CD4-positive, alpha-beta memory T cell (primary cell): Measurements from ENCODE around the gene CD47. TPM values are rescaled to one million over a fixed set of nuclear protein-coding genes. Genes with fewer than 3 reads are reported as not detected.

ENCODE experiments used
- CTCF ChIA-PET: fragments of 350-600 bp; sonication (Branson Sonifier 250); formaldehyde crosslinking; loops from one replicate; lab custom pipeline; 2021; ENCODE audit warnings: inconsistent platforms; ENCODE audit not compliant: partially characterized antibody; lab: Charles Lee
- POLR2A ChIA-PET: fragments of 350-600 bp; sonication (Branson Sonifier 250); formaldehyde crosslinking; loops from one replicate; lab custom pipeline; 2021; ENCODE audit not compliant: partially characterized antibody; lab: Charles Lee
- DNase-seq, 5 donors: peaks; one replicate each; pipeline versions ENCODE4 v3.0.0 to v3.0.0-alpha.2; 2020 to 2022; ENCODE audit warnings: mixed read lengths in 1 of 5
- H3K27ac ChIP-seq: one replicate; pipeline ENCODE4 v1.7.0; 2013; ENCODE audit warnings: low read depth, low read length
- H3K27me3 ChIP-seq: 2 replicates; pipeline ENCODE4 v1.7.0; 2013; ENCODE audit warnings: mild to moderate bottlenecking, low read length, moderate library complexity; ENCODE audit not compliant: insufficient read depth
- H3K36me3 ChIP-seq: 2 replicates; pipeline ENCODE4 v1.7.0; 2013; ENCODE audit warnings: mild to moderate bottlenecking, low read length, moderate library complexity; ENCODE audit not compliant: insufficient read depth
- H3K4me1 ChIP-seq: 2 replicates; pipeline ENCODE4 v1.7.0; 2013; ENCODE audit warnings: mild to moderate bottlenecking, low read length, moderate library complexity; ENCODE audit not compliant: insufficient read depth
- H3K4me3 ChIP-seq, 2 donors: one replicate each; pipeline ENCODE4 v1.7.0; 2013; ENCODE audit warnings: low read length in 2 of 2, mild to moderate bottlenecking in 1 of 2
- H3K9me3 ChIP-seq, 2 donors: one replicate each; pipeline ENCODE4 v1.7.0; 2013; ENCODE audit warnings: low read length in 2 of 2, control low read depth in 1 of 2; ENCODE audit not compliant: control insufficient read depth in 1 of 2
- H3K27ac Mint-ChIP-seq, 7 donors: one replicate each; pipeline ENCODE4 v1.8.0; 2020 to 2021; ENCODE audit warnings: mixed read lengths in 7 of 7, mild to moderate bottlenecking in 6 of 7, inconsistent platforms in 3 of 7, moderate library complexity in 3 of 7
- H3K27me3 Mint-ChIP-seq, 2 donors: one replicate each; pipeline ENCODE4 v1.8.0; 2020 to 2021; ENCODE audit warnings: mixed read lengths in 2 of 2
- H3K36me3 Mint-ChIP-seq, 2 donors: one replicate each; pipeline ENCODE4 v1.8.0; 2020 to 2021; ENCODE audit warnings: mixed read lengths in 2 of 2, inconsistent platforms in 1 of 2, mild to moderate bottlenecking in 1 of 2
- H3K4me1 Mint-ChIP-seq, 4 donors: one replicate each; pipeline ENCODE4 v1.8.0; 2020 to 2021; ENCODE audit warnings: mixed read lengths in 4 of 4, mild to moderate bottlenecking in 1 of 4
- H3K4me3 Mint-ChIP-seq, 8 donors: one replicate each; pipeline ENCODE4 v1.8.0; 2020 to 2021; ENCODE audit warnings: mixed read lengths in 8 of 8, mild to moderate bottlenecking in 7 of 8, moderate library complexity in 6 of 8, inconsistent platforms in 3 of 8
- H3K9me3 Mint-ChIP-seq, 8 donors: one replicate each; pipeline ENCODE4 v1.8.0; 2020 to 2021; ENCODE audit warnings: mixed read lengths in 8 of 8, mild to moderate bottlenecking in 5 of 8, inconsistent platforms in 3 of 8, moderate library complexity in 1 of 8
- intact Hi-C: fragments of 100-400 bp; cut with micrococcal nuclease; formaldehyde crosslinking; loops from one replicate; pipeline ENCODE4 v1.15.1; 2023
- polyA plus RNA-seq, 2 donors: library from polyadenylated mRNA; unstranded; fragments of 300-500 nt; fragmentation: Illumina TruSeq; gene quantifications; one replicate each; pipeline ENCODE4 v1.2.3, GENCODE V29; 2021
- total RNA-seq, 2 experiments: library from RNA; stranded (reverse); gene quantifications; one replicate each; pipeline ENCODE4 v1.2.3, GENCODE V29; 2021

CD47 gene
- total and polyA plus RNA-seq, 4 experiments from 2014 or later, result 224 to 288 (median 253) TPM

- Histone ChIP-seq H3K27me3 (no peaks in the 10 kb centered on the region), H3K36me3 (peaks cover 16% of the 10 kb centered on the region), H3K27ac (no peak overlapping the region), H3K4me3 (no peak overlapping the region), H3K4me1 (peaks cover 91% of the 10 kb centered on the region), H3K9me3 (no peaks in the 10 kb centered on the region)
- CTCF ChIA-PET, result interaction anchor here (0.9 to 2.7 kb wide), 2 partner anchors 14 to 21 kb away, joined by 3 to 7 read pairs; no protein-coding TSS in a partner anchor
- H3K27me3 Mint-ChIP-seq, result no peaks in the 10 kb centered on the region
- POLR2A ChIA-PET, result interaction anchor here (0.7 to 2.4 kb wide), 5 partner anchors 14 to 149 kb away, joined by 3 to 13 read pairs (median 4); partner anchors contain the start of gene IFT57
- DNase-seq, result no peak
- peaks cover 0 to 3% (median 0%) of the 10 kb centered on the region in 8 donors for H3K9me3 Mint-ChIP-seq
- peak overlapping the region in 5 of 8 donors; percentile 19 to 60 (median 29) for H3K4me3 Mint-ChIP-seq
- peaks cover 64 to 93% (median 69%) of the 10 kb centered on the region in 4 donors for H3K4me1 Mint-ChIP-seq
- intact Hi-C loops, result no loop called here
- peak overlapping the region; percentile 28 to 83 (median 67) for H3K27ac Mint-ChIP-seq
- H3K36me3 Mint-ChIP-seq, result peaks cover 44 to 75% of the 10 kb centered on the region in 2 donors
These were observed 16.9 kb downstream of the CD47 start for GRCh38 chr3:108073764-108074431.

DNA sequence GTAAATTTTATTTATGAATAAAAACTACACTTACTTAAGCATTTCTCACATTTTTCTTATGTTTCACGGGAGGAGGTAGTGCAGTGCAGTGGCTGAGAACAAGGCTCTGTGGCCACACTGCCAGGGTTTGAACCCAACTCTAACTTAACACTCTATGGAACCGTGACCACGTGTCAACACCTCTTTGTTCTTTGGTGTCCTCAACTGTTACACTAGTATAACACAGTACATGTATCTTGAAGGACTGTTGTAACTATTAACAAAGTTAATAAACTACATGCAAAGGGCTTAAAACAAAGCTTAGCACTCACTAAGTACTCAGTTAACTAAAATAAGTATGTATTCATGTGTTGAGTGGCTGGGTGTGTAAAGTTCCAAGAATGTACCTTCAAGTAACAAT lies 19.5 kb downstream of the CD47 start:
- peaks cover 40 to 76% of the 10 kb centered on the region in 2 donors for H3K36me3 Mint-ChIP-seq
- peak overlapping the region in 2 of 7 donors; percentile 16 to 36 for H3K27ac Mint-ChIP-seq
- intact Hi-C loops, result loop anchor here (1.0 kb wide), 1 partner anchor 11 kb away; no protein-coding TSS in a partner anchor
- ChIA-PET CTCF (interaction anchor here (1.0 kb wide), 1 partner anchor 11 kb away, joined by 3 read pairs; no protein-coding TSS in a partner anchor), POLR2A (interaction anchor here (1.0 to 1.3 kb wide), 2 partner anchors 18 to 39 kb away, joined by 3 to 6 read pairs; no protein-coding TSS in a partner anchor)
- H3K27me3 ChIP-seq, result no peaks in the 10 kb centered on the region
- H3K27me3 Mint-ChIP-seq, result no peaks in the 10 kb centered on the region
- peak overlapping the region in 1 of 8 donors; percentile 45 for H3K4me3 Mint-ChIP-seq
- peaks cover 83% of the 10 kb centered on the region for H3K4me1 ChIP-seq
- H3K4me3 ChIP-seq, result no peak overlapping the region
- H3K9me3 Mint-ChIP-seq, result no peaks in the 10 kb centered on the region
- H3K4me1 Mint-ChIP-seq, result peaks cover 67 to 90% (median 76%) of the 10 kb centered on the region in 4 donors
- H3K27ac ChIP-seq, result no peak overlapping the region
- H3K9me3 ChIP-seq, result no peaks in the 10 kb centered on the region
- no peak for DNase-seq
- peaks cover 23% of the 10 kb centered on the region for H3K36me3 ChIP-seq

DNA sequence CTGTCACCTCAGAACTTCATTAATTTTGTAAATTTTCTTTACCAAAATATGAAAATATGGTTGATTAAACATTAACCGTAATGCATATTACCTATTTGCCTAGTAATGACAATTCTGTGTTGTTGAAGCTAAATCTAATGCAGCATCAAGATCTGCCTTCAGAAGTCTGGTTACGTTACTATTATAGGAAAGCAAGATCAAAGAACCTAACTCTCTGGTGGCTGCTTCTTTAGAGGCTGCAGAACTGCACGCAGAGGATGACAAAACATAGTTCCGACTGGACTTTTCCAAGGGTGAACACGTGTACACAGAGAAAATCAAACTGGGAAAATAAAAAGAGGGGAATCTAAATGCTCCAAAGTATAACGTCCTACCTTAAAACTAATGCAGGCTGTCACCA lies 20.5 kb downstream of the CD47 start:
- no peak overlapping the region for H3K27ac ChIP-seq
- peaks cover 82% of the 10 kb centered on the region for H3K4me1 ChIP-seq
- no peaks in the 10 kb centered on the region for H3K27me3 Mint-ChIP-seq
- H3K4me3 Mint-ChIP-seq, result peak overlapping the region in 3 of 8 donors; percentile 11 to 25 (median 23)
- peaks cover 46 to 76% of the 10 kb centered on the region in 2 donors for H3K36me3 Mint-ChIP-seq
- peak overlapping the region in 6 of 7 donors; percentile 13 to 75 (median 48) for H3K27ac Mint-ChIP-seq
- POLR2A ChIA-PET, result interaction anchor here (1.4 kb wide), 1 partner anchor 20 kb away, joined by 3 read pairs; no protein-coding TSS in a partner anchor
- intact Hi-C loops, result no loop called here
- H3K9me3 ChIP-seq, result no peaks in the 10 kb centered on the region
- no peak overlapping the region for H3K4me3 ChIP-seq
- DNase-seq, result no peak
- H3K36me3 ChIP-seq, result peaks cover 23% of the 10 kb centered on the region
- no peaks in the 10 kb centered on the region for H3K27me3 ChIP-seq
- CTCF ChIA-PET, result interaction anchor here (2.0 kb wide), 1 partner anchor 252 kb away, joined by 4 read pairs; no protein-coding TSS in a partner anchor
- no peaks in the 10 kb centered on the region for H3K9me3 Mint-ChIP-seq
- peaks cover 66 to 90% (median 77%) of the 10 kb centered on the region in 4 donors for H3K4me1 Mint-ChIP-seq

GRCh38 chr3:108067768-108068167 lies 23.1 kb downstream of the CD47 start:
- Histone ChIP-seq H3K27me3 (no peaks in the 10 kb centered on the region), H3K27ac (no peak overlapping the region), H3K9me3 (no peaks in the 10 kb centered on the region), H3K4me1 (peaks cover 86% of the 10 kb centered on the region), H3K36me3 (peaks cover 27% of the 10 kb centered on the region), H3K4me3 (no peak overlapping the region)
- Mint-ChIP-seq H3K4me3 (peak overlapping the region in 2 of 8 donors; percentile 13 to 34), H3K9me3 (no peaks in the 10 kb centered on the region), H3K27ac (peak overlapping the region in 3 of 7 donors; percentile 15 to 77 (median 17)), H3K4me1 (peaks cover 64 to 87% (median 77%) of the 10 kb centered on the region in 4 donors), H3K27me3 (no peaks in the 10 kb centered on the region), H3K36me3 (peaks cover 54 to 75% of the 10 kb centered on the region in 2 donors)
- POLR2A ChIA-PET, result interaction anchor here (1.5 to 2.2 kb wide), 2 partner anchors 12 to 16 kb away, joined by 5 to 9 read pairs; no protein-coding TSS in a partner anchor
- intact Hi-C loops, result no loop called here
- CTCF ChIA-PET, result interaction anchor here (0.9 to 1.9 kb wide), 4 partner anchors 23 to 141 kb away, joined by 3 to 4 read pairs (median 3); no protein-coding TSS in a partner anchor
- no peak for DNase-seq

DNA sequence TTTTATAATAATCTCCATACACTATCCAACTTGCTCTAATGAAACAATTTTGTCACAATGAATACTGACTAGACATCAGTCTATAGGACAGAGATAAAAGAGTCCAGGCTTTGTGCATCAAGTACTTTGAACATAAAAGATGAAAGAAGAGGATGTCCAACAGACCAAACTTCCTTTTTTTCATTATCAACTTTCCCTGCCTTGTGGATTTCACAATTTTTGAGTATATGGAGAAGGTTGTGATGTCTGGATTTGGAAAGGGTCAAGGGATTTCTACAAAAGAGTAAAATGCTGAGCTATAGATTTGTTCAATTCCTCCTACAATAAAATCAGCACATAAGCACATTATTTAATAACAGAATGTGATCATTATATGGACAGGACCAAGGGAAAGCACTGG lies 25.7 kb downstream of the CD47 start:
- H3K27ac Mint-ChIP-seq, result peak overlapping the region in 3 of 7 donors; percentile 27 to 68 (median 30)
- POLR2A ChIA-PET, result interaction anchor here (1.1 kb wide), 1 partner anchor 11 kb away, joined by 3 read pairs; no protein-coding TSS in a partner anchor

GRCh38 chr3:108064293-108064887 lies 26.4 kb downstream of the CD47 start:
- ChIA-PET POLR2A (interaction anchor here (1.1 kb wide), 1 partner anchor 10 kb away, joined by 3 read pairs; no protein-coding TSS in a partner anchor), CTCF (no interaction called here)
- no peak for DNase-seq
- H3K9me3 Mint-ChIP-seq, result no peaks in the 10 kb centered on the region
- H3K27me3 Mint-ChIP-seq, result no peaks in the 10 kb centered on the region
- peaks cover 61 to 77% of the 10 kb centered on the region in 2 donors for H3K36me3 Mint-ChIP-seq
- H3K27ac ChIP-seq, result no peak overlapping the region
- H3K4me1 Mint-ChIP-seq, result peaks cover 60 to 81% (median 71%) of the 10 kb centered on the region in 4 donors
- no peak overlapping the region for H3K4me3 ChIP-seq
- peak overlapping the region in 1 of 8 donors; percentile 32 for H3K4me3 Mint-ChIP-seq
- H3K4me1 ChIP-seq, result peaks cover 78% of the 10 kb centered on the region
- no peaks in the 10 kb centered on the region for H3K27me3 ChIP-seq
- peaks cover 36% of the 10 kb centered on the region for H3K36me3 ChIP-seq
- H3K9me3 ChIP-seq, result no peaks in the 10 kb centered on the region
- peak overlapping the region in 5 of 7 donors; percentile 18 to 85 (median 50) for H3K27ac Mint-ChIP-seq
- intact Hi-C loops, result no loop called here

More for the DNA sequence above, 25.7 kb downstream of the CD47 start:
- Histone ChIP-seq H3K4me3 (no peak overlapping the region), H3K4me1 (peaks cover 78% of the 10 kb centered on the region), H3K36me3 (peaks cover 30% of the 10 kb centered on the region), H3K27me3 (no peaks in the 10 kb centered on the region), H3K27ac (no peak overlapping the region), H3K9me3 (no peaks in the 10 kb centered on the region)
- DNase-seq, result no peak
- CTCF ChIA-PET, result no interaction called here
- H3K4me3 Mint-ChIP-seq, result peak overlapping the region in 5 of 8 donors; percentile 13 to 61 (median 47)
- H3K27me3 Mint-ChIP-seq, result no peaks in the 10 kb centered on the region
- H3K36me3 Mint-ChIP-seq, result peaks cover 61 to 77% of the 10 kb centered on the region in 2 donors
- H3K9me3 Mint-ChIP-seq, result no peaks in the 10 kb centered on the region
- peaks cover 59 to 80% (median 71%) of the 10 kb centered on the region in 4 donors for H3K4me1 Mint-ChIP-seq
- intact Hi-C loops, result no loop called here
